ENCODE data around the gene TNFRSF1A. TPM values are rescaled to one million over a fixed set of nuclear protein-coding genes. Genes with fewer than 3 reads are reported as not detected.

Gene TNFRSF1A
- total and polyA plus RNA-seq, 2 of the 13 experiments (the other 11 are each of a cell fraction or from before 2014, with no cell fraction given) = 41.5 to 61.2 TPM

DNA sequence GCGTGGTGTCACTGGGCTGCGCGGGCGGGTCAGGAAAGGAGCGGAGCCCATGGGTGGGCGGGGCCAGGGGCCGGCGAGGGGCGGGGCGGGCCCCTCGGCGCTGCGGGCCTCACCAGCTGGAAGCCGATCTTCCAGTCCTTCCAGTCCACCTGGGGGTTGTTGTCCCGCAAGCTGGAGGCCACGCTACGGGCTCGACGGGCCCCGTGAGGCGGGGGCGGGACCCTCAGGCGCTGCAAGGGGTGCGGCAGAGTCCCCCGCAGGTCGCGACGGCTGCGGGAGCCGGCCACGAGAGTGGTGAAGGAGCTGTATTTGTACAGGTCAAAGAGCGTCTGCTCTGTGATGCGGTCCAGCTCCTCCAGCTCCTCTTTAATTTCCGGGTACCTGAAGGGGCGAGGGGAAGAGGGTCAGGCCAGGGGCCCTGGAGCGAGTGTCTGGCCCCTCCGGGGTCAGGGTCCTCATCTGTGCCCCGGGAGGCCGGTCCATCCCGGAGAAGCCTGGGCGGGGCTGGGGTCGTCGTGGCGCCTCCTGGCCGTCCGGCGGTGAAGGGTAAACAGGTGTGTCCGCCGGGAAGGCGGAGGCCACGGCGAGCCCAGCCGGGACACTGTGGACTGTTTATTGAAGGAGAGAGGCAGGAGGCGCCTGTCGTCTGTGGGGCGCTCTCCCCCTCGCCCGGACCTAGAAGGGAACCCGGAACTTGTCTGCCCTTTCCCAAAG lies 21.6 kb upstream of the TNFRSF1A start (continued):
- TF ChIP-seq, protein P1, sequence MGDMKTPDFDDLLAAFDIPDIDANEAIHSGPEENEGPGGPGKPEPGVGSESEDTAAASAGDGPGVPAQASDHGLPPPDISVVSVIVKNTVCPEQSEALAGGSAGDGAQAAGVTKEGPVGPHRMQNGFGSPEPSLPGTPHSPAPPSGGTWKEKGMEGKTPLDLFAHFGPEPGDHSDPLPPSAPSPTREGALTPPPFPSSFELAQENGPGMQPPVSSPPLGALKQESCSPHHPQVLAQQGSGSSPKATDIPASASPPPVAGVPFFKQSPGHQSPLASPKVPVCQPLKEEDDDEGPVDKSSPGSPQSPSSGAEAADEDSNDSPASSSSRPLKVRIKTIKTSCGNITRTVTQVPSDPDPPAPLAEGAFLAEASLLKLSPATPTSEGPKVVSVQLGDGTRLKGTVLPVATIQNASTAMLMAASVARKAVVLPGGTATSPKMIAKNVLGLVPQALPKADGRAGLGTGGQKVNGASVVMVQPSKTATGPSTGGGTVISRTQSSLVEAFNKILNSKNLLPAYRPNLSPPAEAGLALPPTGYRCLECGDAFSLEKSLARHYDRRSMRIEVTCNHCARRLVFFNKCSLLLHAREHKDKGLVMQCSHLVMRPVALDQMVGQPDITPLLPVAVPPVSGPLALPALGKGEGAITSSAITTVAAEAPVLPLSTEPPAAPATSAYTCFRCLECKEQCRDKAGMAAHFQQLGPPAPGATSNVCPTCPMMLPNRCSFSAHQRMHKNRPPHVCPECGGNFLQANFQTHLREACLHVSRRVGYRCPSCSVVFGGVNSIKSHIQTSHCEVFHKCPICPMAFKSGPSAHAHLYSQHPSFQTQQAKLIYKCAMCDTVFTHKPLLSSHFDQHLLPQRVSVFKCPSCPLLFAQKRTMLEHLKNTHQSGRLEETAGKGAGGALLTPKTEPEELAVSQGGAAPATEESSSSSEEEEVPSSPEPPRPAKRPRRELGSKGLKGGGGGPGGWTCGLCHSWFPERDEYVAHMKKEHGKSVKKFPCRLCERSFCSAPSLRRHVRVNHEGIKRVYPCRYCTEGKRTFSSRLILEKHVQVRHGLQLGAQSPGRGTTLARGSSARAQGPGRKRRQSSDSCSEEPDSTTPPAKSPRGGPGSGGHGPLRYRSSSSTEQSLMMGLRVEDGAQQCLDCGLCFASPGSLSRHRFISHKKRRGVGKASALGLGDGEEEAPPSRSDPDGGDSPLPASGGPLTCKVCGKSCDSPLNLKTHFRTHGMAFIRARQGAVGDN (CRISPR knock-in tag; IDR thresholded peaks at IDR 0.05) = peak; percentile 94
- peak; percentile 28; the same call in 1 of the 2 replicates for TF ChIP-seq SPEN (CRISPR knock-in tag; IDR thresholded peaks at IDR 0.05; ENCODE audit: low read depth)
- TF ChIP-seq ZNF574 (CRISPR knock-in tag; IDR thresholded peaks at IDR 0.05) = peak; percentile 86
- no peak for TF ChIP-seq TEAD2 (CRISPR knock-in tag; IDR thresholded peaks at IDR 0.05)
- TF ChIP-seq LCORL (IDR thresholded peaks at IDR 0.05) = no peak
- TF ChIP-seq LCORL (CRISPR knock-in tag; IDR thresholded peaks at IDR 0.05) = peak; percentile 95
- TF ChIP-seq GFI1 (CRISPR knock-in tag; IDR thresholded peaks at IDR 0.05; ENCODE audit: borderline replicate concordance) = peak; percentile 52; the same call in 1 of the 2 replicates
- peak; percentile 87 for TF ChIP-seq MED1 (CRISPR knock-in tag; IDR thresholded peaks at IDR 0.05)
- TF ChIP-seq ZBTB7A (CRISPR knock-in tag; IDR thresholded peaks at IDR 0.05) = peak; percentile 78; the same call in 1 of the 2 replicates
- peak; percentile 31 for TF ChIP-seq DBP (CRISPR knock-in tag; IDR thresholded peaks at IDR 0.05; ENCODE audit: not compliant biosample characterization)
- peak; percentile 81; the same call in 1 of the 2 replicates for TF ChIP-seq ZFP91 (CRISPR knock-in tag; IDR thresholded peaks at IDR 0.05; ENCODE audit: borderline replicate concordance)
- no peak for TF ChIP-seq ZNF432 (CRISPR knock-in tag; IDR thresholded peaks at IDR 0.05; ENCODE audit: borderline replicate concordance)
- no peak for TF ChIP-seq ZNF567 (CRISPR knock-in tag; IDR thresholded peaks at IDR 0.05; ENCODE audit: borderline replicate concordance)
- TF ChIP-seq, protein P2, sequence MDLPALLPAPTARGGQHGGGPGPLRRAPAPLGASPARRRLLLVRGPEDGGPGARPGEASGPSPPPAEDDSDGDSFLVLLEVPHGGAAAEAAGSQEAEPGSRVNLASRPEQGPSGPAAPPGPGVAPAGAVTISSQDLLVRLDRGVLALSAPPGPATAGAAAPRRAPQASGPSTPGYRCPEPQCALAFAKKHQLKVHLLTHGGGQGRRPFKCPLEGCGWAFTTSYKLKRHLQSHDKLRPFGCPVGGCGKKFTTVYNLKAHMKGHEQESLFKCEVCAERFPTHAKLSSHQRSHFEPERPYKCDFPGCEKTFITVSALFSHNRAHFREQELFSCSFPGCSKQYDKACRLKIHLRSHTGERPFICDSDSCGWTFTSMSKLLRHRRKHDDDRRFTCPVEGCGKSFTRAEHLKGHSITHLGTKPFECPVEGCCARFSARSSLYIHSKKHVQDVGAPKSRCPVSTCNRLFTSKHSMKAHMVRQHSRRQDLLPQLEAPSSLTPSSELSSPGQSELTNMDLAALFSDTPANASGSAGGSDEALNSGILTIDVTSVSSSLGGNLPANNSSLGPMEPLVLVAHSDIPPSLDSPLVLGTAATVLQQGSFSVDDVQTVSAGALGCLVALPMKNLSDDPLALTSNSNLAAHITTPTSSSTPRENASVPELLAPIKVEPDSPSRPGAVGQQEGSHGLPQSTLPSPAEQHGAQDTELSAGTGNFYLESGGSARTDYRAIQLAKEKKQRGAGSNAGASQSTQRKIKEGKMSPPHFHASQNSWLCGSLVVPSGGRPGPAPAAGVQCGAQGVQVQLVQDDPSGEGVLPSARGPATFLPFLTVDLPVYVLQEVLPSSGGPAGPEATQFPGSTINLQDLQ (CRISPR knock-in tag; IDR thresholded peaks at IDR 0.05) = no peak; the same call in 1 of the 2 replicates
- TF ChIP-seq SMYD3 (CRISPR knock-in tag; IDR thresholded peaks at IDR 0.05) = no peak
